NCI-H226 (cell line): ENCODE measurements around the gene WDR73.

Experiments
- DNase-seq: peaks from one replicate; pipeline ENCODE4 v3.0.0-alpha.2; 2015

The WDR73 gene

DNA sequence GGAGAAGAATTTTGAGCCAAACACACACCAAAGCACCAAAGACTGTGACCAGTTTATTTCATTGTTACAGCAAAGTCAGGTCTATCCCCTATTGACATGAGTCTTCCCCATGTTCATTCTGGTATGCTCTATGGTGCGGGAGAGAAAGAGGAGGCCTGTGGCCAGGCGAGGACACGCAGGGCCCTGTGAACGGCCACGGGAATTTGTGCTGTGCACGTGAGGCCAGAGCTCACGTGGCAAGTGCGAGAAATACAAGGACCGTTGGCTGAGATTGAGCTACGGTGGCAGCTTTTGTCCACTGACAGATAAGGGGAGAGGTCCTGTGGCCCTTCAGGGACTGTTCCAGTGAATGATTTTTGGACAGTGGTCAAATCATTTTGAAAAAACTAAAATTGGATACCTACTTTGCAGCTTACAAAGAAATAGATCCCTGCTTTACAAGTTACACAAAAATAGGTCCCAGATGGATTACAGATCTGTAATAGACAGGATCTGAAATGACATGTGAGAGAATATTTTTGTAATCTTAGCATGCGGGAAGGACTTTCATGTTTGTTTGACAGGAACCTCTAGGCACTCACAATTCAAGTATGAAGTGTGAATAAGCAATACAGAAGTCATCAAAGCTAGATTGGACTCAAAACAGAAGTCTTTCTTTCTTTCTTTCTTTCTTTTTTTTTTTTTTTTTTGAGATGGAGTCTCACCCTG lies 44.1 kb downstream of the WDR73 start:
- no peak for DNase-seq

DNA sequence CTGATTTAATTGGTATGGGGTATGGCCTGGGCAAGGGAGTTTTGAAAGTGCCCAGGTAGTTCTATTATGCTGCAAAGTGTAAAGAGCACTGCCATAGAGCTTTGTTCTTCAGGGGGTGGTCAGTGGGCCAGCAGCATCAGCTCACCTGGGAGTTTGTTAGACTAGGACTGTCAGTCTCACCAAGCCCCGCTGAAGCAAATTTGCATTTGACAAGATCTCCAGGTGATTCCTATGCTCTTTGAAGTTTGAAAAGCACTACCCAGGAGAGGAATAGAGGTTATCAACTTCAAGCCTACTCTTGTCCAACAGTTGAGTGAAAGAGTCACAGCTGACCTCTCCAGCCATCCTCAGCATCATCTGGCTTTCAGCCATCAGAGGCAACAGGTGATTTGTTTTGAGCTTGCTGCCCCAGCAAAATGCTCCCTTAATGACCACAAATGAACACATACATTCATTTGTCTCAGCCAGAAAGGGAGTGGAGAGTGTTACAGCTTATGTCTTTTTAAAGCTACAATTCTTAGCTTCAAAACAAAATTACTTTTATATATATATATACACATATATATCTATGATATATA lies 45.3 kb downstream of the WDR73 start:
- DNase-seq, result no peak

DNA sequence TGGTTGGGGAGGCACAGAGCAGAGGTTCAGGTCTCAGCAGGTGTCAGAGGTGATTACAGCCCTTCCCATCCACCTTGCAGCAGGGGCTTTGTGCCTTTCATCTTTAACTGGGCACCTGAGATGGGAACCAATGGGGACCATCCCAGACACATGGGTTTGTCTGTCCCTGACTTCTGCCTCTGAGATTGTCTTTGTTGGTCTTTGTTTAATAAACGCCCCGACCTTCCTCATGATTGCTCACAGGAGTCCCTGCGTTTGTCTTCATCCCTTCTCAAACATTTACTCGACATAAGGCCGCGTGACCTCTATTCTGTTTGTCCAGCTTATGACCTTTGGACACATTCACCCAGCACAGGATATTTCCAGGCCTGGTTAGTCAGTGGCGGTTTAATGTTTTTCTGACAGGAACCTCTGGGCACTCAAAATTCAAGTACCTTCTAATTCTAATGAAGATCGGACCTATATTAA lies 47.4 kb downstream of the WDR73 start:
- DNase-seq, result no peak

DNA sequence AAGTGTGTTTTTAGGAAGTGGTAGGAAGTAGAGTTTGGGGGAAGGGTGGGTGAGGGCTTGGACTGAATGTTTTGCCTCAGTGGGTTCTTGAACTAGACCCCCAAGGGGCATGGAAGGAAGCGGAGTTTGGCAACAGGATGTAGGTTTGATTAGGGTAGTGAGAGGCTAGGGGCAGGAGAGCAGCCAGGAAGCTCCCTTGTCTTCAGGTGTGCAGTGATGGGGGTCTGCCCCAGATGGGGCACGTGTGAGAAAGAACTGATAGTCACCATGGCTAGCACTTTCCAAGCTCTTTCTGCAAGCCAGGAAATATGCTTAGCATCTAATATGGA lies 48.6 kb downstream of the WDR73 start:
- DNase-seq, result no peak

DNA sequence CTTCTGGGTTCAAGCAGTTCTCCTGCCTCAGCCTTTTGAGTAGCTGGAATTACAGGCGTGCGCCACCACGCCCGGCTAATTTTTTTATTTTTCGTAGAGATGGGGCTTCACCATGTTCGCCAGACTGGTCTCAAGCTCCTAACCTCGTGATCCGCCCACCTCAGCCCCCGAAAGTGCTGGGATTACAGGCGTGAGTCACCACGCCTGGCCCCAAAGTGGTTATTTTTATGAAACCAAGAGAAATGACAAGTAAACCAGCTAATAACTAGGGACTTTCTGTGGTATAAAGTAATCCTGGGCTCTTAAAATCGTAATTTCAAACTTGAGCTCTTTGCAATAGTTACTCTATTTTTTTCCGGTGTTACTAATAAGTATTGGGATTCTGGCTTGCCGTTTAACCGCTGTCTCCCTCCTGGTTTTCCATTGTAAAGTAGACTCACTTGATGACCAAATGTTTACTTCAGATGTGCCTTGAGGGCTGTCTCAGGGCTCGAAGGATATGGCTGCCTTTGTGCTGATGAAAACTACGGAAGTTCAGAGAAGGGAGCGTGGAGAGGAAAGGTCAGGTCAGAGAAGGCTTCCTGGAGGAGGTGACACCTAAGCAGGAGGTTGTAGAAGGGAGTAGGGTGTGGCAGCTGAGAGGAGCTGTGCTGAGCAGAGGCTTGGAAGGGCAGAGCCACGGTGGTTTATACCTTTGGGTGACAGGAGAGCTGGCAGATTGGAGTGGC lies 49.1 kb downstream of the WDR73 start:
- DNase-seq, result no peak

DNA sequence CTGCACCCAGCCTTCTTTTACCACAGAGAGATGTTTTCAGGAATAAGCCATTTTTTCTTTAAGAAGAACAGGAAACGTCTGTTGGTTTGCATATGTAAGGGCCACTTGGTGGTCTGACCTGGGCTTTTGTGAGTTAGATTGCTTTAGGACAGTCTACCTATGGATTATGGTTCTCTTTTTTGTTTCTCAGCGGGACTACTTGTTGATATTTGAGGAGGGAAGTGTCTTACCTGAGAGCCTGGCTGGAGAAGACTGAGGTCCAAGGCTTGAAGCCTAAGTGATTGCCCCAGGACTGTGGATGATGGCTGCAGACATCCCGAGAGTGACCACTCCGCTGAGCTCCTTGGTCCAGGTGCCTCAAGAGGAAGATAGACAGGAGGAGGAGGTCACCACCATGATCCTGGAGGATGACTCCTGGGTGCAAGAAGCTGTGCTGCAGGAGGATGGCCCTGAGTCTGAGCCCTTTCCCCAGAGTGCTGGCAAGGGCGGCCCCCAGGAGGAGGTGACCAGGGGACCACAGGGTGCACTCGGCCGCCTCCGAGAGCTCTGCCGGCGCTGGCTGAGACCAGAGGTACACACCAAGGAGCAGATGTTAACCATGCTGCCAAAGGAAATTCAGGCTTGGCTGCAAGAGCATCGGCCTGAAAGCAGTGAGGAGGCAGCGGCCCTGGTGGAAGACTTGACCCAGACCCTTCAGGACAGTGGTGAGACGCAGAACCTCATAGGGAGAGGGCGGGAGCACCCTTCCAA lies 50.3 kb downstream of the WDR73 start:
- DNase-seq, result no peak

DNA sequence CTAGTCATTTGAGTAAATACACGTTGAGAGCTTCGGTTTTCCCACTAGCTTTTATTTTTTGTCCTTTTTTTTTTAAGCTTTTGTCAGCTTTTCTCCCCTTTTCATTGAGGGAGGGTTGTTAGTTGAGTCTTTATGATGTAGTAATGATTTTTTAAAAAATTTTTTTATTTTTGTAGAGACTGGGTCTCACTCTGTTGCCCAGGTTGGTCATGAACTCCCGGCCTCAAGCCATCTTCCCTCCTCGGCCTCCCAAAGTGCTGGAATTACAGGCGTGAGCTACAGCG lies 52.6 kb downstream of the WDR73 start:
- no peak for DNase-seq

DNA sequence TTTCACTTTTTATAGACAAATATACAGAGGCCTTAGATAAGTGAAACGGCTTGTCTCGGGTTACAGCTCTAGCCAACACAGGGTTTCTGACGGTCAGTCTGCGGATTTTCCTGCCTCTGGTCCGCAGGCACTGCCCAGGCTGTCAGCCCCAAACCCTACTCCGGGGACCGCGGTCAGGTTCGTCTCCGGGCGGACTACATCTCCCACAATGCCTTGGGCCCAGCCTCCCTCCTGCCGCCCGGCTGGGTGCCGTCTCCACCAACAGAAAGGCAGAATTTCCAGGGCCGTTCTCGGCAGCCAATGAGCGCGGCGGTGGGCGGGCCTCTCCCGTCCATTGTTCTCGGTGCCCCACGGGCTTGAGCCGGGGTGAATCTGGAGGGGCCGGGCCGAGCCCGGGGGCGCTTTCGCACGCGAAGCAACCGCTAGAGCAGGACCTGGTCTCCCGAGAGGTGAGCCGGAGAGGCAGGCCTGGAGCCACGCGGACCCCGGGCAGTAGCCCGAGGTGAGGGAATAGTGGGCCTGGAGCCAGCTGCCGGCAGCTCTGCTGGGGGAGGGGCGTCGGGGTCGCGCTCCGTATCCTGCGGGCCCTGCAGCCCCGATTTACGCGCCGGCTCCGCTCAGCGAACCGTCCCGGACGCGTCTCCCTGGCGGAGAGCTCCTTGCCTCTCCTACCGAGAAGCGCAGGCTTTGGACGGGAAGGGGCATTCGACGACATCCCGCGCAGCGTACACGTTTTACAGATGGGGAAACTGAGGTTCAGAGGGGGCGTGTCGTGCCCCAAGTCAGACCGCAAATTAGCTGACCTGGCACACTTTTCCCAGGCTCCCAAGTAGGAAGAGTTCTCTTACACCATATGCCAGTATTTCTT lies 53.2 kb downstream of the WDR73 start, which contains the start of gene ZSCAN2:
Gene ZSCAN2 (plus strand): TSS at position 323 of the 868 bp plus-strand sequence. CDS start 2,919 bp downstream, outside the sequence.
- DNase-seq, result peak; percentile 99

DNA sequence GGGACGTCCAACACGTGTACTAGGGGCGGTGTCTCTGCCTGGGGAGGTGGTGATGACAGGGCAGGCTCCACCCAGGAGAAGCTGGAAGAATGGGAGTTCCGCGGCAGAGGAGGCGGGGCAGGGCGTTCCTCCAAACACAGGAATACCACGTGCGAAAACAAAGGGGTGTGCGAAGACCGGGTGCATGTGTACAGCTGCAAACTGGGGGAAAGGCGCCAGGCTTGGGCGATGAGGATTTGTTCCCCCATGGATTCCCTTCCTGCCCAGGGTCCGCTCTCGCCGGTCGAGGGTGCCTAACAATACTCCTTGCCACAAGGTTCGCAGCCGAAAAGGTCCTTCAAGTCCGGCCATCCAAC lies 53.8 kb downstream of the WDR73 start:
- DNase-seq, result peak; percentile 86

DNA sequence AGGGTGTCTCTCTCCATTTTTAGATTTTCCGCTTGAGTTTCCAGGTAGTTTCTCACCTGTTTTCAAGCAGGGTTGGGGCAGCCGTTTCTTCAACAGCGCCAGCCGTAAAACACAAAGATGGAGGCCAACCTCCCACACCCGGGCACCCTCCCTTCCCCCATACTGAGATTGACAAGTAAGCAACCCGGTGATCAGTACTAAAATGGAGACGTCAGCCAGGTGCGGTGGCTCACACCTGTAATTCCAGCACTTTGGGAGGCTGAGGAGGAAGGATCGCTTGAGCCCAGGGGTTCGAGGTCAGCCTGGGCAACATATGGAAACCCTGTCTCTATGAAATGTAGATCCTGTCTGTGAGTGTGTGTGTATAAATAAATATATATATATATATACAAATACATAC lies 54.2 kb downstream of the WDR73 start:
- no peak for DNase-seq

DNA sequence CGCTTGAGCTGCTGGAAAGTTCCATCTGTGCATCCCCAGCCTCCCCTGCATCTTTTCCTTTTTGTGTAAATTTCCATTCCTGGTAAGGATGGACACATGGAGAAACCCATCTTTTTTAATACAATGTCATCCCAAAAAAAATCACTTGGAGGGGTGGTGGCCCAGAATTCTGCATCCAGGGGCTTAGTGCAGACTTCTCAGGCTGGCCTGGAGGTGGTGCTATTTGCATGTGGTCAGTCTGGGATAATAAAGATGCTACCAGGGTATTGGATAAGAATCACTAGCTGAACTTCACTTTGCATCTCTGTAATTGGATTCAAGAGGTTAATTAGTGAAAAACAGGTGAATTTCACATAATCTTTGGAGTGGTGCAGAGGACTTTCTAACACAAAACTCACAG lies 55.1 kb downstream of the WDR73 start:
- DNase-seq, result peak; percentile 45

DNA sequence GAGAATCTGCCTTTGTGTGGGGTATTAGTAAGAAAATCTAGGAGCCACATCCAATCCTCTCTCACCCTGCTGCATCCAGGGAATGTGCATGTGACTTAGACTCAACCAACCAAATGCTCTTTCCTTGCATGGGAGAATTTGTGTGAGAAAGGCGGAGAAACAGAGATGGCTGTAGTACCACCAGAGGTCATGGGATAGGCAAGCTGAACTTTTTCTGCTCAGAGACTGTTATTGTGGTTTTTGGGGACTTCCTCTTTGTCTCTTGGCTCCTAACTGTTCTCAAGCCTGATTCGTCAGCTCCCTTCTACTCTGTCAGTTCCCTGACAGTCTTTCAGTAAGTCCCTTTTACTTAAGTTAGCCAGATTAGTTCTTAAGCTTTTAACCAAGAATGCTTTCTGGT lies 55.8 kb downstream of the WDR73 start:
- DNase-seq, result peak; percentile 41

DNA sequence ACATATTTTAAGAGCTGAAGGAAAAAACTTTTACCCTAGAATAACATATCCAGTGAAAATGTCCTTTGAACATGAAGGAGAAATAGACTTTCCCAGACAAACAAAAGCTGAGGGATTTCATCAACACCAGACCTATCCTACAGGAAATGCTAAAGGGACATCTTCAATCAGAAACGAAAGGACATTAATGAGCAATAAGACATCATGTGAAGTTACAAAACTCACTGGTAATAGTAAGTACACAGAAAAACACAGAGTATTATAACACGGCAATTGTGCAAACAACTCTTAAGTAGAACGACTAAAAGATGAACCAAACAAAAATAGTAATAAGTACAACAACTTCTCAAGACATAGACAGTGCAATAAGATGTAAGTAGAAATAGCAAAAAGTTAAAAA lies 56.8 kb downstream of the WDR73 start:
- DNase-seq, result no peak

DNA sequence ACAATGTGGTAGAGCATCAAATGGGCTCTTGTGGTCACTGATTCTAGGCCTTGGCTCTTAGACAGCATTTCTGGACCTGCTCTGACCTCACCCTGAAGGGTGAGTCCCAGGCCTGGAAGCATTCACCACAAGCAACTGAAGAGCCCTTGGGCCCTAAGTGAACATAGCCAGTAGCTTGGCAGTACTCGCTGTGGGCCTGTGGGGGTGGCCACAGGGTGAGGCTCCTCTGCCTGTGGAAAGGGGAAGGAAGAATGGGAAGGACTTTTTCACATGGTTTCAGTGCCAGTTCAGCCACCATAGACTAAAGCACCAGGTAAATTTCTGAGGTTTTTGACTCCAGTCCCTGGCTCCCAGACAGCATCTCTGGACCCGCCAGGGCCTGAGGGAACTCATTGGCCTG lies 58.4 kb downstream of the WDR73 start:
- no peak for DNase-seq

DNA sequence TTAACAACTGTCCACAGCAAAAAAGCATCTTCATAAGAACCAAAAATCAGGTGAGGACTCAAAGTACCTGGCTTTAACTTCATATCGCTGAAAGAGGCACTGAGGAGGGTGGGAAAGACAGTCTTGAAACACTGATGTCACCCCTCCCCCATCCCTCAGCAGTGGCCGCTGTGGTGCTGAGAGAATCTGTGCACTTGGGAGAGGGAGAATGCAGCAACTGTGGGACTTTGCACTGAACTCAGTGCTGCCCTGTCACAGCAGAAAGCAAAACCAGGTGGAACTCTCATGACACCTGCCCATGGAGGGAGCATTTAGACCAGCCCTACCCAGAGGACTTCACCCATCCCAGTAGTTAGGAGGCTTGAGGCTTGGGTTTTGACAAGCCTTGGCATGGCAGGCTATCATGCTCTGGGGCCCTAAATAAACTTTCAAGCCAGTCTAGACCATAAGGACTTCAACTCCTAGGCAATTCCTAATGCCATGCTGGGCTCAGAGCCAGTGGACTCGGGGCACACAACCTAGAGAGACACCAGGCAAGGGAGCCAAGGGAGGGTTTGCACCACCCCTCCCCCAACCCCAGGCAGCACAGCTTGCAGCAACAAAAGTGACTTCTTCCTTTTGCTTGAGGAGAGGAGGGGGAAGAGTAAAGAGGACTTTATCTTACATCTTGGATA lies 59.3 kb downstream of the WDR73 start:
- no peak for DNase-seq

DNA sequence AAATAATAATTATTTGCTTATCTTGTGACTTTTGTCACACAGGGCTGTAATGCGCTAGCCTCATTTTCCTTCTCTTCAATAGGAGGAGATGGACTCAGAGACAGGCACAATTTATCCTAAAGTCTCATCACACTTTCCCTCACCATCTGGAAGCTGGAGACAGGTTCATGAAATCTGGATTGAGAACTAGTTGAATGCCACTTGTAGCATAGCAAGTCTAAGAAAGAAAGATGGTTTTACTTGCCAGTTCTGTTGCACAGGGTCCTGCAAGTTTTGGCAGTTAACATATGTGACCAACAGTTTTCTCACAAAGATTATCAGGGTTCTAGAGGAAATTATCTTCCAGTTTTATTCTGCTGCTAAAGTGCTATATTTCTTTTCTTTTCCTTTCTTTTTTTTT lies 62.3 kb downstream of the WDR73 start:
- no peak for DNase-seq

DNA sequence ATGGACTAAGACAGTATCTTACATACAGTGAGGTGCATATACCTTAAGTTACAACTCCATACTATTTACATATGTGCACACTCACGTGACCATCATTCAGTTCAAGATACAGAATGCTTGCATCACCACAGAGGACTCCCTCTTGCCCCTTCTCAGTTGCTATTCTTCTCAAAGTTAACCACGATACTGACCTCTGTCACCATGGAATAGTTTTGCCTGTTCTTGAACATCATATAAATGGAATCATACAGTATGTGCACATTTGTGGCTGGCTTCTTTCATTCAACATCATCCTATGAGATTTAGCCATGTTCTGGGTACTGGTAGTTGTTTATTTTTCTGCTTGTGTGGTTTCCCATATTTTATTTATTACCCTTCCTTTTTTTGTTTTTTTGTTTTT lies 63.7 kb downstream of the WDR73 start:
- no peak for DNase-seq
